ENCODE data around the gene CNNM2.

CNNM2 gene

DNA sequence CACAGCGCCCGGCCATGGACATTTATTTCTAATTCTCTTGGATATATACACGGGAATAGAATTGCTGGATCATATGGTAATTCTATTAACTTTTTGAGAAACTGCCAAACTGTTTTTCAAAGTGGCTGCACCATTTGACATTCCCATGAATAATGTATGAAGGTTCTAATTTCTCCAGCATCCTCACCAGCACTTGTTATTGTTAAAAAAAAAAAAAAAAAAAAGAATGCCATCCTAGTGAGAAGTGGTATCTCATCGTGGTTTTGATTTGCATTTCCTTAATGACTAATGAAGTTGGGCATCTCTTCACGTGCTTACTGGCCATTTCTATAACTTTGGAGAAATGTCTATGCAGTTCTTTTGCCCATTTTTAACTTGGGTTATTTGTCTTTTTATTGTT is 13.5 kb downstream of the CNNM2 start:
- DNase-seq (ENCODE audit: low read depth in 1 of 2, low spot score in 1 of 2): no peak

GRCh38 chr10:102935505-102935904 is 17.4 kb downstream of the CNNM2 start:
- Histone ChIP-seq H3K27me3 (ENCODE audit: insufficient read depth, poor library complexity, severe bottlenecking) (no peaks in the 10 kb centered on the region), H3K4me3 (replicated peaks; ENCODE audit: insufficient read depth, low read length) (no peak overlapping the region), H3K27ac (replicated peaks) (no peak overlapping the region)
- no peak for DNase-seq (ENCODE audit: low read depth in 1 of 2, low spot score in 1 of 2)
- TF ChIP-seq, protein P1, sequence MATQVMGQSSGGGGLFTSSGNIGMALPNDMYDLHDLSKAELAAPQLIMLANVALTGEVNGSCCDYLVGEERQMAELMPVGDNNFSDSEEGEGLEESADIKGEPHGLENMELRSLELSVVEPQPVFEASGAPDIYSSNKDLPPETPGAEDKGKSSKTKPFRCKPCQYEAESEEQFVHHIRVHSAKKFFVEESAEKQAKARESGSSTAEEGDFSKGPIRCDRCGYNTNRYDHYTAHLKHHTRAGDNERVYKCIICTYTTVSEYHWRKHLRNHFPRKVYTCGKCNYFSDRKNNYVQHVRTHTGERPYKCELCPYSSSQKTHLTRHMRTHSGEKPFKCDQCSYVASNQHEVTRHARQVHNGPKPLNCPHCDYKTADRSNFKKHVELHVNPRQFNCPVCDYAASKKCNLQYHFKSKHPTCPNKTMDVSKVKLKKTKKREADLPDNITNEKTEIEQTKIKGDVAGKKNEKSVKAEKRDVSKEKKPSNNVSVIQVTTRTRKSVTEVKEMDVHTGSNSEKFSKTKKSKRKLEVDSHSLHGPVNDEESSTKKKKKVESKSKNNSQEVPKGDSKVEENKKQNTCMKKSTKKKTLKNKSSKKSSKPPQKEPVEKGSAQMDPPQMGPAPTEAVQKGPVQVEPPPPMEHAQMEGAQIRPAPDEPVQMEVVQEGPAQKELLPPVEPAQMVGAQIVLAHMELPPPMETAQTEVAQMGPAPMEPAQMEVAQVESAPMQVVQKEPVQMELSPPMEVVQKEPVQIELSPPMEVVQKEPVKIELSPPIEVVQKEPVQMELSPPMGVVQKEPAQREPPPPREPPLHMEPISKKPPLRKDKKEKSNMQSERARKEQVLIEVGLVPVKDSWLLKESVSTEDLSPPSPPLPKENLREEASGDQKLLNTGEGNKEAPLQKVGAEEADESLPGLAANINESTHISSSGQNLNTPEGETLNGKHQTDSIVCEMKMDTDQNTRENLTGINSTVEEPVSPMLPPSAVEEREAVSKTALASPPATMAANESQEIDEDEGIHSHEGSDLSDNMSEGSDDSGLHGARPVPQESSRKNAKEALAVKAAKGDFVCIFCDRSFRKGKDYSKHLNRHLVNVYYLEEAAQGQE (IDR thresholded peaks at IDR 0.05; ENCODE audit: insufficient replicate concordance, low read depth): no peak
- no peak for TF ChIP-seq CTCF (IDR thresholded peaks at IDR 0.05; ENCODE audit: insufficient read depth, low read length)
- no peak for TF ChIP-seq SPI1 (IDR thresholded peaks at IDR 0.05; ENCODE audit: borderline replicate concordance, low read depth)

More for the DNA sequence above, 13.5 kb downstream of the CNNM2 start:
- Histone ChIP-seq H3K27me3 (ENCODE audit: insufficient read depth, poor library complexity, severe bottlenecking) (no peaks in the 10 kb centered on the region), H3K4me3 (replicated peaks; ENCODE audit: insufficient read depth, low read length) (no peak overlapping the region), H3K27ac (replicated peaks) (no peak overlapping the region)
- TF ChIP-seq, protein P1 (IDR thresholded peaks at IDR 0.05; ENCODE audit: insufficient replicate concordance, low read depth): no peak

GRCh38 chr10:102935939-102936605 is 18.0 kb downstream of the CNNM2 start:
- Histone ChIP-seq H3K4me3 (replicated peaks; ENCODE audit: insufficient read depth, low read length) (no peak overlapping the region), H3K27me3 (ENCODE audit: insufficient read depth, poor library complexity, severe bottlenecking) (no peaks in the 10 kb centered on the region), H3K27ac (replicated peaks) (no peak overlapping the region)
- no peak for DNase-seq (ENCODE audit: low read depth in 1 of 2, low spot score in 1 of 2)
- TF ChIP-seq SPI1 (IDR thresholded peaks at IDR 0.05; ENCODE audit: borderline replicate concordance, low read depth): no peak
- TF ChIP-seq, protein P1 (IDR thresholded peaks at IDR 0.05; ENCODE audit: insufficient replicate concordance, low read depth): no peak
- TF ChIP-seq POLR2AphosphoS5 (IDR thresholded peaks at IDR 0.05; ENCODE audit: low read depth): no peak
- TF ChIP-seq GABPA (IDR thresholded peaks at IDR 0.05; ENCODE audit: low read depth): no peak
- TF ChIP-seq CTCF (IDR thresholded peaks at IDR 0.05; ENCODE audit: insufficient read depth, low read length): no peak
